GM21619 (cell line): ENCODE results near the gene PHRF1.
"Not testable (repeated sequence)": the region's sequence is repeated elsewhere in the genome, so short reads cannot be mapped to it uniquely, and the experiment has no call there.

Source experiments
- ATAC-seq: cut with Tn5 transposase; IDR thresholded peaks from one replicate; pipeline ENCODE4 v1.9.1; 2021; ENCODE audit not compliant: unreplicated experiment

Gene PHRF1

GRCh38 chr11:650482-650881, 74.2 kb downstream of the PHRF1 start:
- no peak for ATAC-seq

DNA sequence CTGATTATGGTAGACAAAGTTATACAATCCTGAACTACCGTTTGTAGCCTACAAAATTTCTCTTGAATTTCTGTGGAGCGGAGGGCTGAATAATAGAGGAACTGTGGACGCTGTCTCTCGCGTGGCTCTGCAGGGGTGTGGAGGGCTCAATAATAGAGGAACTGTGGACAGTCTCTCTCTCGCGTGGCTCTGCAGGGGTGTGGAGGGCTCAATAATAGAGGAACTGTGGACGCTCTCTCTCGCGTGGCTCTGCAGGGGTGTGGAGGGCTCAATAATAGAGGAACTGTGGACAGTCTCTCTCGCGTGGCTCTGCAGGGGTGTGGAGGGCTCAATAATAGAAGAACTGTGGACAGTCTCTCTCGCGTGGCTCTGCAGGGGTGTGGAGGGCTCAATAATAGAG, 76.9 kb downstream of the PHRF1 start:
- not testable (repeated sequence) for ATAC-seq

GRCh38 chr11:653837-654236, 77.6 kb downstream of the PHRF1 start:
- no peak for ATAC-seq

DNA sequence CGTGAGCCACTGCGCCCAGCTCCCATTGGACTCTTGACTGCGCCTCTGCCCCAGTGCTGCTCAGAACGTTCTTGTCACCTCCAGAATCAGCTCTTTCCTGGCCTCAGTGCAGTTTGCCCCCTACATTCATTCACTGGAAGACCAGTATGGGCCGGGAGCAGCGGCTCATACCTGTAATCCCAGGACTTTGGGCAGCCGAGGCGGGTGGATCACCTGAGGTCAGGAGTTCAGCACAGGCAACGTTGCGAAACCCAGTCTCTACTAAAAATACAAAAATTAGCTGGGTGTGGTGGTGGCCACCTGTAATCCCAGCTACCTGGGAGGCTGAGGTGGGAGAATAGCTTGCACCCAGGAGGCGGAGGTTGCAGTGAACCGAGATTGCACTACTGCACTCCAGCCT, 78.2 kb downstream of the PHRF1 start:
- not testable (repeated sequence) for ATAC-seq

GRCh38 chr11:655036-655726, 78.9 kb downstream of the PHRF1 start:
- no peak for ATAC-seq

DNA sequence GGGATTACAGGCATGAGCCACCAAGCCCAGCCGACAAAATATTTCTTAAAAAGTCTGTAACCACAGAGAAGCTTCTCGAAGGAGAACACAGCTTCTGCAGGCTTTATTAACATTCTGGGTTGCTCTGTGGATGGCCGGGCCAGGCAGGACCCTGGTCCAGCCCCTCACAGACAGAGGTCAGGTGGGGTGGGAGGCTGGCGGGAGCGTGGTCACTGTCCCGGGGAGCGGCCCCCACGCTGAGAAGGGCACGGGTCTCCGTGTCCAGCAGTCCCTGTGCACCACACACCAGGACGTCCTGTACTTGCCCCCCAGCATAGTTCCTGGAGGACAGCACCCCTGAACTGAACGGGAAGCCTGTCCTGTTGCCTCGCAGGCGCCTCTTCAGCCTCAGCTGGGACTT, 80.2 kb downstream of the PHRF1 start:
- no peak for ATAC-seq

GRCh38 chr11:656866-657265, 80.6 kb downstream of the PHRF1 start:
- ATAC-seq: no peak

DNA sequence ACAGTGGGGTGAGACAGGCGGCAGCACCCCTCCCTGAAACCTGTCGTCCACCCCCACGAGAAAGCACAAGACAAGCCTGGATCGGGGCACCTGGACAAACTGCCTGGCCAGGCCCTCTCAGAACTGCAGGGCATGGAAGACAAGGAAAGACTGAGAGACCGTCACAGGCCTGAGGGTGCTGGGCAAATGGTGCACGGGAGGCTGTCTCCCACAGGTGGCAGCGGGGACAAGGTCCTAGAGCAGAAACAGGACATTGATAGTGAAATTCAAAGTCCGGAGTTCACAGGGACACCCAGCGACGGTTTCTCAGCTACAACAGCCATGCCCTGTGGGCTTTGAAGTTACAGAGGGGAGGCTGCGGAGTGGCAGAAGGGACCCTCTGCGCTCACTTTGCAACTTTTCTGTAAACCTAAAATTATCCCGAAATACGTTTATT, 81.4 kb downstream of the PHRF1 start:
- no peak for ATAC-seq

DNA sequence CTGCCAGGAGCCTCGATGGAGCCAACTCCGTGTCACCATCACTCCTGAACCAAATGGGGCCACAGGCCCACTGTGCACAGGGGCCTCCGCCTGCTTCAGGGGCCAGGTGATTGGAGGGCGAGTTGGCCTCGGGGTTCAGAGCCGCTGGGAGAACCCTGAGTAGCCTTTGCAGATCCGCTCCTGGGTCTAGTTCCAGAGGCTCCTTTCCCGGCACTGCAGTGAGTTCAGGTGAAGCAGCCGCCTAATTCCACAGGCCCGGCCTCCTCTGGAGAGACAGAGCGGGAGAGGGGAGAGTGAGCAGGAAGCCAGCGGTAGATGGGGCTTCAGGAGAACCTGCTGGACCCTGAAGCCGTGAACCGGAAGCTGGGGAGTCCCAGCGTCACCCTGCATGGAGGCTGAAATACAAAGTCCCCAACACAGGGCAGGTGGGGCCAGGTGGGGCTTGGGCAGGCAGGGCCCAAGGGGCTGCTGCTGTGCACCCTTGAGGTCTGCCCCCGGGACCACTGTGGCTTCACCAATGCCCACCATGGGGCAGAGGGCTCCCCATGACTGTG, 83.3 kb downstream of the PHRF1 start:
- no peak for ATAC-seq

- no peak for ATAC-seq
Measured at GRCh38 chr11:660281-660680, 84.0 kb downstream of the PHRF1 start.

- no peak for ATAC-seq
Measured at GRCh38 chr11:660681-661444, 84.6 kb downstream of the PHRF1 start.
